OCI-LY3 (cell line): ENCODE measurements around the gene SDK1.

Experiments
- H2AFZ ChIP-seq: fragments of 200-600, 300-600 bp; shearing (Covaris generic); 2 replicates; pipeline ENCODE4 v1.6.0; 2014; ENCODE audit warnings: antibody characterized with exemption, low read depth, low read length
- H3K27ac ChIP-seq: fragments of 200-600, 300-600 bp; sonication (generic); 2 replicates; pipeline ENCODE4 v1.5.1; 2014; ENCODE audit warnings: mild to moderate bottlenecking, low read length, moderate library complexity, mixed read lengths
- H3K27me3 ChIP-seq: fragments of 200-600, 300-600 bp; sonication (generic); 2 replicates; pipeline ENCODE4 v1.6.1; 2014; ENCODE audit warnings: low read depth, low read length, mixed read lengths
- H3K36me3 ChIP-seq: fragments of 200-600, 300-600 bp; sonication (generic); replicated peaks from 2 replicates; pipeline ENCODE3; 2014; ENCODE audit warnings: low read depth, low read length, mixed read lengths
- H3K4me1 ChIP-seq: fragments of 300-600, 200-600 bp; sonication (generic); 2 replicates; pipeline ENCODE4 v1.6.1; 2014; ENCODE audit warnings: low read length, mixed read lengths
- H3K4me2 ChIP-seq: fragments of 200-600, 300-600 bp; sonication (generic); 2 replicates; pipeline ENCODE4 v1.6.1; 2014; ENCODE audit warnings: low read length, mixed read lengths
- H3K4me3 ChIP-seq: fragments of 300-600, 200-600 bp; sonication (generic); 2 replicates; pipeline ENCODE4 v1.5.1; 2014; ENCODE audit warnings: antibody characterized with exemption, mild to moderate bottlenecking, low read length, moderate library complexity
- H3K79me2 ChIP-seq: fragments of 300-600, 200-600 bp; shearing (Covaris generic); 2 replicates; pipeline ENCODE4 v1.6.1; 2014; ENCODE audit warnings: mild to moderate bottlenecking, low read length, mixed read lengths
- H3K9ac ChIP-seq: fragments of 300-600, 200-600 bp; shearing (Covaris generic); 2 replicates; pipeline ENCODE4 v1.6.0; 2014; ENCODE audit warnings: mild to moderate bottlenecking, low read length, moderate library complexity
- H3K9me3 ChIP-seq: fragments of 200-600, 300-600 bp; shearing (Covaris generic); 2 replicates; pipeline ENCODE4 v1.6.1; 2014; ENCODE audit warnings: low read length, mixed read lengths; ENCODE audit not compliant: insufficient read depth
- H4K20me1 ChIP-seq: fragments of 200-600, 300-600 bp; sonication (generic); 2 replicates; pipeline ENCODE4 v1.6.1; 2016; ENCODE audit warnings: low read length, mixed read lengths; ENCODE audit not compliant: insufficient read depth
- EZH2phosphoT487 ChIP-seq: fragments of 200-600 bp; shearing (Covaris generic); IDR thresholded peaks from 2 replicates; pipeline ENCODE4 v1.6.1; 2018; ENCODE audit warnings: antibody characterized with exemption, mixed run types, low read depth
- TF ChIP-seq, protein P1 (sequence below): fragments of 200-600, 300-600 bp; sonication (generic); IDR thresholded peaks from 2 replicates; pipeline ENCODE4 v1.5.1; 2014; ENCODE audit warnings: antibody characterized with exemption, low read length, low read depth

SDK1 gene

GRCh38 chr7:4159761-4160554, 858.9 kb downstream of the SDK1 start:
- H2AFZ ChIP-seq, result no peak overlapping the region
- H3K36me3 ChIP-seq, result no peaks in the 10 kb centered on the region
- no peaks in the 10 kb centered on the region for H4K20me1 ChIP-seq
- no peak overlapping the region for H3K9ac ChIP-seq
- H3K9me3 ChIP-seq, result no peaks in the 10 kb centered on the region
- H3K4me2 ChIP-seq, result no peak overlapping the region
- H3K27ac ChIP-seq, result no peak overlapping the region
- H3K79me2 ChIP-seq, result no peaks in the 10 kb centered on the region
- H3K27me3 ChIP-seq, result no peaks in the 10 kb centered on the region
- TF ChIP-seq EZH2phosphoT487, result no peak
- TF ChIP-seq, protein P1, sequence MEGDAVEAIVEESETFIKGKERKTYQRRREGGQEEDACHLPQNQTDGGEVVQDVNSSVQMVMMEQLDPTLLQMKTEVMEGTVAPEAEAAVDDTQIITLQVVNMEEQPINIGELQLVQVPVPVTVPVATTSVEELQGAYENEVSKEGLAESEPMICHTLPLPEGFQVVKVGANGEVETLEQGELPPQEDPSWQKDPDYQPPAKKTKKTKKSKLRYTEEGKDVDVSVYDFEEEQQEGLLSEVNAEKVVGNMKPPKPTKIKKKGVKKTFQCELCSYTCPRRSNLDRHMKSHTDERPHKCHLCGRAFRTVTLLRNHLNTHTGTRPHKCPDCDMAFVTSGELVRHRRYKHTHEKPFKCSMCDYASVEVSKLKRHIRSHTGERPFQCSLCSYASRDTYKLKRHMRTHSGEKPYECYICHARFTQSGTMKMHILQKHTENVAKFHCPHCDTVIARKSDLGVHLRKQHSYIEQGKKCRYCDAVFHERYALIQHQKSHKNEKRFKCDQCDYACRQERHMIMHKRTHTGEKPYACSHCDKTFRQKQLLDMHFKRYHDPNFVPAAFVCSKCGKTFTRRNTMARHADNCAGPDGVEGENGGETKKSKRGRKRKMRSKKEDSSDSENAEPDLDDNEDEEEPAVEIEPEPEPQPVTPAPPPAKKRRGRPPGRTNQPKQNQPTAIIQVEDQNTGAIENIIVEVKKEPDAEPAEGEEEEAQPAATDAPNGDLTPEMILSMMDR, result no peak
- H3K4me3 ChIP-seq, result no peak overlapping the region
- H3K4me1 ChIP-seq, result no peaks in the 10 kb centered on the region

DNA sequence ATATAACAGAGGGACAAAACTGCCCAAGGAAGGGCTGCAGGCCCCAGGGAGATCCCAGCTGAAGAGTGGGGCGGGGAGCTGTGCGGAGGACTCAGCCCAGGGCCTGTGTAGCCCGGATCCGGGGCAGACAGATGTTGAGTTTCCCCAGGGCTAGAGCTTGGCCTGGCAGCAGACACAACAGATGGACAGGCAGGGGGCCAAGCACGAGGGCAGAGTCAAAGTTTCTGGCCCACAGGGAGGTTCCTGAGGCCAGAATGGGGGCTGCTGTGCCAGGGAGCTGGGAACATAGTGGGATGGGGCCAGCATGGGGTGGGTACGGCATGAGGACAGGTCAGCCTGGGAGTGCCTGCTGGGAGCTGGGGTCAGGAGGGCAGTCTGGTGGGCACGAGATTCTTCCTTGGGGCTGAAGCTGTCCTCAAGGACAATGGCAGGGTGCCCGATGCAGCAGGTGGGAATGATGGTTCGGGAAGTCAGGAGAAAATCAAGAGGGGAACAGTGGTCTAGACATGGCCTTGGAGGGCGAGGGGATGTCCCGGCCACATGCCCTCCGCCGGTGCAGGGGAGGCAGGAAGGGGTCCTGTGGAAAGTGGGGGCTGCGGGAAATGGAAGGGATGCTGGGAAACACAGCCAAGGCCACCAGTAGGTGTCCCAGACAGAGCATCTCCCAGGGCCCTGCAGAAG, 862.0 kb downstream of the SDK1 start:
- Histone ChIP-seq H3K79me2 (no peaks in the 10 kb centered on the region), H3K36me3 (no peaks in the 10 kb centered on the region), H2AFZ (no peak overlapping the region), H3K4me3 (no peak overlapping the region), H3K27ac (no peak overlapping the region), H3K27me3 (no peaks in the 10 kb centered on the region), H4K20me1 (no peaks in the 10 kb centered on the region), H3K9me3 (no peaks in the 10 kb centered on the region), H3K9ac (no peak overlapping the region), H3K4me1 (no peaks in the 10 kb centered on the region), H3K4me2 (no peak overlapping the region)
- TF ChIP-seq, protein P1, result no peak
- no peak for TF ChIP-seq EZH2phosphoT487

DNA sequence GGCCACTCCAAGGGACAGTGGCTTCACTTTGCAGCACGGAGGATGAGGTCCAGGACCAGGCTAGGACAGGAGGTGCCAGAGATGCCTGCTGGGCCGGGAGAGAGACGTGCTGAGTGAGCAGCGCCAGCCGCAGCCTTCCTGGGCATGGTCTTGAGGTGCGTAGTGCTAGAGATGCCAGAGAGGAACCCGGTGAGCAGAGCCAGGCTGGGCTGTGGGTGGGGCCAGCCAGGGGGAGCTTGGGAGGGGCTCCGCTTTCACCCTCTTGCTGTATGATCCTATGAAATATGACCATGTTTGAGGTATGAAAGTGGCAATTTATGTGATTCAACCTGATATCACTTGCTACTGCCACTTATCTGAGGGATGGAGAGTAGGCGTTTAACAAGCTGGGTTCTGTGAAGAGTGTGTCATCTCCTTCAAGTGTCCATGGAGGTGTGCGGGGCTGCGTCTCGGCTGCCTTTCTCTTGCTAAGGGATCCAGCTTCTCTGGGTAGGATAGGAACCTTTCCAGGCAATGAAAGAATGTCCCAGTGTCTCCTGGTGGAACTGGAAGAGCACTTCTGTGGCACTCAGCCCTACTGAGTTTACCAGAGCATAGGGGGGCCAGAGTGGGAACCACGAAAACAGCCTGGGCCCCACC, 862.6 kb downstream of the SDK1 start:
- no peaks in the 10 kb centered on the region for H3K79me2 ChIP-seq
- no peak overlapping the region for H3K9ac ChIP-seq
- no peak for TF ChIP-seq EZH2phosphoT487
- TF ChIP-seq, protein P1, result no peak

GRCh38 chr7:4164556-4164955, 863.5 kb downstream of the SDK1 start:
- H3K4me1 ChIP-seq, result no peaks in the 10 kb centered on the region
- no peak for TF ChIP-seq EZH2phosphoT487
- TF ChIP-seq, protein P1, result no peak
- no peak overlapping the region for H2AFZ ChIP-seq
- H3K79me2 ChIP-seq, result no peaks in the 10 kb centered on the region
- no peaks in the 10 kb centered on the region for H4K20me1 ChIP-seq
- no peak overlapping the region for H3K4me2 ChIP-seq
- H3K27me3 ChIP-seq, result no peaks in the 10 kb centered on the region
- H3K36me3 ChIP-seq, result no peaks in the 10 kb centered on the region
- H3K9ac ChIP-seq, result no peak overlapping the region
- no peak overlapping the region for H3K27ac ChIP-seq
- no peak overlapping the region for H3K4me3 ChIP-seq
- H3K9me3 ChIP-seq, result no peaks in the 10 kb centered on the region

More for the DNA sequence above, 862.6 kb downstream of the SDK1 start:
- Histone ChIP-seq H2AFZ (no peak overlapping the region), H3K27ac (no peak overlapping the region), H3K4me1 (no peaks in the 10 kb centered on the region), H3K9me3 (no peaks in the 10 kb centered on the region), H3K4me2 (no peak overlapping the region), H3K27me3 (no peaks in the 10 kb centered on the region), H3K36me3 (no peaks in the 10 kb centered on the region), H3K4me3 (no peak overlapping the region), H4K20me1 (no peaks in the 10 kb centered on the region)
